Esophagus squamous epithelium (tissue), 5 donors: ENCODE measurements around the gene CUEDC1. TPM values are rescaled to one million over a fixed set of nuclear protein-coding genes. Genes with fewer than 3 reads are reported as not detected.

Experiments used
- DNase-seq: peaks from one replicate; lab custom pipeline; 2025; lab: John Stamatoyannopoulos, UW
- H3K27ac ChIP-seq, 4 donors: fragments of 200-600 bp; sonication (generic); one replicate each; pipeline ENCODE4 v1.5.1; 2016 to 2019; ENCODE audit warnings: mild to moderate bottlenecking in 1 of 4
- H3K27me3 ChIP-seq, 4 donors: fragments of 200-600 bp; sonication (generic); 1 replicate in 3 of 4; 2 replicates in 1 of 4; pipeline versions ENCODE4 v1.5.1 to v1.6.0; 2017 to 2021; ENCODE audit warnings: antibody characterized with exemption in 1 of 4
- H3K36me3 ChIP-seq, 3 donors: fragments of 200-600 bp; sonication (generic); one replicate each; pipeline ENCODE4 v1.5.1; 2016 to 2019
- H3K4me1 ChIP-seq, 3 donors: fragments of 200-600 bp; sonication (generic); one replicate each; pipeline ENCODE4 v1.5.1; 2017 to 2019
- H3K4me3 ChIP-seq, 4 donors: fragments of 200-600 bp; sonication (generic); 1 replicate in 3 of 4; 2 replicates in 1 of 4; pipeline ENCODE4 v1.5.1; 2016 to 2019; ENCODE audit warnings: mild to moderate bottlenecking in 2 of 4, moderate library complexity in 1 of 4
- H3K9me3 ChIP-seq, 3 donors: fragments of 200-600 bp; sonication (generic); one replicate each; pipeline ENCODE4 v1.5.1; 2016 to 2019
- POLR2A ChIP-seq, 4 donors: fragments of 450-650 bp; IDR thresholded peaks; one replicate each; pipeline ENCODE4 v1.6.1; 2017; ENCODE audit warnings: antibody characterized with exemption in 4 of 4, mild to moderate bottlenecking in 4 of 4, moderate library complexity in 3 of 4
- WGBS, 2 donors: methylation state at CpG; one replicate each; pipeline ENCODE4 v1.1.5; 2018; 5-methylcytosine and 5-hydroxymethylcytosine counted together
- intact Hi-C: fragments of 100-400 bp; cut with DNase I; formaldehyde crosslinking; loops from one replicate; pipeline ENCODE4 v1.15.0; 2022
- total RNA-seq, 4 donors: library from RNA; depleted of rRNA; stranded (reverse); fragments of >200 nt; gene quantifications; one replicate each; pipeline ENCODE4 v1.1.0, GENCODE V29; 2016
- TF ChIP-seq, protein P1 (sequence below), 6 experiments: fragments of 450-650 bp in 4 of 6; fragments of 200-600 bp in 2 of 6; sonication (generic) in 2 of 6; IDR thresholded peaks; one replicate each; pipeline ENCODE4 v1.5.1; 2016 to 2019; ENCODE audit warnings: antibody characterized with exemption in 6 of 6, mild to moderate bottlenecking in 4 of 6, moderate library complexity in 4 of 6
- donor health status: DM: yes; HTN: yes; CAD: no.

CUEDC1 gene
- total RNA-seq, 4 donors from 2014 or later = 7.4 to 27.3 (median 18.4) TPM

DNA sequence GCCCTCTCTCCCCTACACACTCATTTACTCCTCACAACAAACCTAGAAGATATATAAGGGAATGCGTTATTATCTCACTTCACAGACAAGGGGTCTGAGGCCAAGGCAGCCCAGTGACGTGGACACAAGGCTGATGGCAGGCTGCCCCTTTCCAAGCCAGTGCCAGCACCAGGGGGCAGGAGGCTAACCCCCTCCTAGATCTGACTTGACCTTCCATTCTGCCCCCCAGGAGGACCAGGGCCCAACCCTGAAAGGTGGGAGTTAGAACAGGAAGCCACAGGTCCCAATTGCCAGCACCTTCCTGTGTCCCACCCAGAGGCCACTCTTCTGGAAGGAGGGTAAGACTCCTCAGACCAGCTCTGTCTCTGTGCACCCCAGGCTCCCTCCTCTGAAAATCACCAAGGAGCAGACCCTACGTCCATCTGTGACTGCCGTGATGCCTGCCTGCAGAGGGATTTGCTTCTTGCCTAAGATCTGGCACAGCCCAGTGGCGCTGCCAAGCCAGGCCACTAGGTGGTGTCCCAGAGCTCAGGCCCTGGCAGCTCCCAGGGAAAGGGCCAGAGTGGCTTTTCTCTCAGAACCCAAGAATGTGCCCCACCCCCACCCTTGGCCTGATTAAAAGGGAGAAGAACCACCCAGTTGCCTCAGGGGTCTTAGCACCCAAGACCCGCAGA lies 62.9 kb downstream of the CUEDC1 start:
- Histone ChIP-seq H3K27me3 (no peaks in the 10 kb centered on the region), H3K36me3 (no peaks in the 10 kb centered on the region), H3K4me1 (peaks cover 53 to 89% (median 71%) of the 10 kb centered on the region in 3 donors), H3K4me3 (peak overlapping the region in 1 of 4 donors; percentile 45), H3K9me3 (no peaks in the 10 kb centered on the region), H3K27ac (peak overlapping the region; percentile 85 to 96 (median 94))
- intact Hi-C loops = loop anchor here (10.0 kb wide), 2 partner anchors 53 to 93 kb away; partner anchors contain the start of gene VEZF1
- DNase-seq = peak; percentile 33
- 48% methylated on average over 4 of the region's 6 CpGs; no CpG with 5 or more reads in 1 of the 2 donors for WGBS, 2 donors
- no peak for TF ChIP-seq POLR2A (IDR thresholded peaks at IDR 0.05)
- TF ChIP-seq, protein P1, sequence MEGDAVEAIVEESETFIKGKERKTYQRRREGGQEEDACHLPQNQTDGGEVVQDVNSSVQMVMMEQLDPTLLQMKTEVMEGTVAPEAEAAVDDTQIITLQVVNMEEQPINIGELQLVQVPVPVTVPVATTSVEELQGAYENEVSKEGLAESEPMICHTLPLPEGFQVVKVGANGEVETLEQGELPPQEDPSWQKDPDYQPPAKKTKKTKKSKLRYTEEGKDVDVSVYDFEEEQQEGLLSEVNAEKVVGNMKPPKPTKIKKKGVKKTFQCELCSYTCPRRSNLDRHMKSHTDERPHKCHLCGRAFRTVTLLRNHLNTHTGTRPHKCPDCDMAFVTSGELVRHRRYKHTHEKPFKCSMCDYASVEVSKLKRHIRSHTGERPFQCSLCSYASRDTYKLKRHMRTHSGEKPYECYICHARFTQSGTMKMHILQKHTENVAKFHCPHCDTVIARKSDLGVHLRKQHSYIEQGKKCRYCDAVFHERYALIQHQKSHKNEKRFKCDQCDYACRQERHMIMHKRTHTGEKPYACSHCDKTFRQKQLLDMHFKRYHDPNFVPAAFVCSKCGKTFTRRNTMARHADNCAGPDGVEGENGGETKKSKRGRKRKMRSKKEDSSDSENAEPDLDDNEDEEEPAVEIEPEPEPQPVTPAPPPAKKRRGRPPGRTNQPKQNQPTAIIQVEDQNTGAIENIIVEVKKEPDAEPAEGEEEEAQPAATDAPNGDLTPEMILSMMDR (IDR thresholded peaks at IDR 0.05) = peak; percentile 95 to 99 (median 98)

DNA sequence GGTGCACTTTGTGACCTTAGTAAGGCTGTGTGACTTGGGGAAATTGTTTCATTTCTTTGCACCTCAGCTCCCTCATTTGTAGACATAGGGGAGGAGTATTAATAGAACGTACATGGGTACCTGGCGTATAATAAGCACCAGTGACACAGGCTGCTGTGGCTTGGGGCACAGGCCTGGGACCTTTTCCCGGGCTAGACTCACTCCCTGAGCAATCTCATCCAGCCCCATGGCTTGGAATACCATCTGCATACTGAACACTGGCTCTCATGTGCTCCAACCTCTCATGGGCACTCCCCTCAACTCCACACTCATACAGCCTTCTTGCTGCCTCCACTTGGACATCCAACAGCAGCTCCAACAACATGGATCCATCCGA lies 64.4 kb downstream of the CUEDC1 start:
- intact Hi-C loops = loop anchor here (10.0 kb wide), 2 partner anchors 54 to 94 kb away; partner anchors contain the start of gene VEZF1

DNA sequence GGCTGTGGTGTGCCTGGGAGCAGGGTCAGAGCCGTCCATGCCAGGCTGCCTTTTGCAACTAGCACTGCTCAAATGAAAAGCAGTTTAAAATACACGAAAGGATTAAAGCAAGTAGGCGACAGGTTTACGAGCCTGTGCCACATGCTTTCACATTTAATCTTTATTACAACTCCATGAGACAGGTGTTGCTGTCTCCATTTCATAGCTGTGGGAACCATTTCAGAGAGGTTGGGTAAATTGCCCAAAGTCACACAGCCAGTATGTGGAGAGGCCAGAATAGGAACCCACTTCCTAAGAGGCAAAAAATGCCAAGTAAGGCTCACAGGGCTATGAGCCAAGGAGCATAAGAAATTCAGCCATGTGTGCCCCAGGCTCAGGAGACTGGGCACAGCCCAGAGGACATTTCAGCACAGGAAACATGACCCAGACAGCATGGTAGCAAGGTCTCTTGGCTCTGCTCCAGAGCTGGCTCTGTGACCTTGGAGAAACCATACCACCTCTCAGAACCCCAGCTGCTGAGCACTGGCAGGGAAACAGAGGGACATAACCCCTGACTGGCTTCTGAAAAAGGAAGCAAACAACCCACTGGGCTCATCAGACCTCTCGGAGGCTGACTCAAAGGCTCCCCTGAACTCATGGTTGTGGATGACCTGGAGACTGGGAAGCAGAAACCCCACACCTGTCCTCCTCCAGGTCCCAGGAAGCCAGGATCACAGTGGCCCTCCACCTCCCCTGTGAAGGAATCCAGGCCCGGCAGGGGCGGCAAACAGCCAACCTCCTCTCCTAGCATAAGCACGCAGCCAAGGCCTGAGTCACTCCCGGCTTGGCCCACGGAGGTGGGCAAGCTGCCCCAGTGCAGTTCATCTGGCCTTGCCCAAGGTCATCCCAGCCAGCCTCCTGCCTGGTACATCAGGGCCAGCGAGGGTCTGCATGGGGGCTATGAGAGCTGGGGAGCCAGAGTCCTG lies 65.0 kb downstream of the CUEDC1 start:
- Histone ChIP-seq H3K4me1 (peaks cover 49 to 73% (median 63%) of the 10 kb centered on the region in 3 donors), H3K27me3 (no peaks in the 10 kb centered on the region), H3K36me3 (peaks cover 0 to 8% (median under 1%) of the 10 kb centered on the region in 3 donors), H3K4me3 (no peak overlapping the region), H3K9me3 (no peaks in the 10 kb centered on the region), H3K27ac (peak overlapping the region; percentile 63 to 96 (median 94))
- TF ChIP-seq, protein P1 (IDR thresholded peaks at IDR 0.05) = peak in 1 of 6 experiments; percentile 18
- TF ChIP-seq POLR2A (IDR thresholded peaks at IDR 0.05) = no peak
- 58 to 75% methylated on average over 4 to 8 of the region's 11 CpGs for WGBS, 2 donors
- intact Hi-C loops = loop anchor here (10.0 kb wide), 2 partner anchors 55 to 95 kb away; partner anchors contain the start of gene VEZF1
- no peak for DNase-seq

More for the DNA sequence above, 64.4 kb downstream of the CUEDC1 start:
- H3K4me1 ChIP-seq = peaks cover 53 to 79% (median 69%) of the 10 kb centered on the region in 3 donors
- H3K27ac ChIP-seq = peak overlapping the region; percentile 63 to 96 (median 94)
- 69 to 77% methylated on average over 4 of the region's 4 CpGs for WGBS, 2 donors
- no peaks in the 10 kb centered on the region for H3K9me3 ChIP-seq
- no peak for TF ChIP-seq POLR2A (IDR thresholded peaks at IDR 0.05)
- TF ChIP-seq, protein P1 (IDR thresholded peaks at IDR 0.05) = no peak
- no peaks in the 10 kb centered on the region for H3K27me3 ChIP-seq
- peaks cover 0 to 2% (median 0%) of the 10 kb centered on the region in 3 donors for H3K36me3 ChIP-seq
- no peak overlapping the region for H3K4me3 ChIP-seq
- no peak for DNase-seq

DNA sequence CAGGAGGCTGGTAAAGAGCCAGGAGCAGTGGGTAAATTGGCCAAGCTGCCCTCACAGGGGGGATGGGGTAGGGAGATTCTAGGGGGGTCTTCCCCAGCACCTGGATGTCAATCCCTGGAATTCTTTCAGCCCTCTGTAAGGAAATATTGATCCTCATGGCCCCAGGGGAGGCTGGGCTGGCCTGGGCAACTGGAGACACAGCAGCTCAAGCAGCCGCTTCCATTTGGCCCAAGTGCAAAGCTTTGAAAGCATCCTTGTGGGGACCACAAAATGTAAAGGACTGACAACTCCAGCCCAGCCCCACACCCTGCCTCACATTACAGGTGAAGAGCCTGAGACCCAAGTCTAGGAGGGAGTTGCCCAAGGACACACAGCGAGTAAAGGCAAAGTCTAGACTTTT lies 66.0 kb downstream of the CUEDC1 start:
- no peak for TF ChIP-seq POLR2A (IDR thresholded peaks at IDR 0.05)
- TF ChIP-seq, protein P1 (IDR thresholded peaks at IDR 0.05) = no peak
- Histone ChIP-seq H3K4me1 (peaks cover 46 to 63% (median 59%) of the 10 kb centered on the region in 3 donors), H3K27me3 (no peaks in the 10 kb centered on the region), H3K36me3 (peaks cover 3 to 17% (median 8%) of the 10 kb centered on the region in 3 donors), H3K9me3 (no peaks in the 10 kb centered on the region), H3K27ac (peak overlapping the region; percentile 63 to 96 (median 94)), H3K4me3 (no peak overlapping the region)
- DNase-seq = no peak
- WGBS, 2 donors = 63 to 73% methylated on average over 1 to 2 of the region's 2 CpGs
- intact Hi-C loops = no loop called here
